ENCODE results near the gene GALNT17. TPM values are rescaled to one million over a fixed set of nuclear protein-coding genes. Genes with fewer than 3 reads are reported as not detected.
"Not testable (repeated sequence)": the region's sequence is repeated elsewhere in the genome, so short reads cannot be mapped to it uniquely, and the experiment has no call there.

Gene GALNT17
- total RNA-seq, 1 donor from 2014 or later = not detected

DNA sequence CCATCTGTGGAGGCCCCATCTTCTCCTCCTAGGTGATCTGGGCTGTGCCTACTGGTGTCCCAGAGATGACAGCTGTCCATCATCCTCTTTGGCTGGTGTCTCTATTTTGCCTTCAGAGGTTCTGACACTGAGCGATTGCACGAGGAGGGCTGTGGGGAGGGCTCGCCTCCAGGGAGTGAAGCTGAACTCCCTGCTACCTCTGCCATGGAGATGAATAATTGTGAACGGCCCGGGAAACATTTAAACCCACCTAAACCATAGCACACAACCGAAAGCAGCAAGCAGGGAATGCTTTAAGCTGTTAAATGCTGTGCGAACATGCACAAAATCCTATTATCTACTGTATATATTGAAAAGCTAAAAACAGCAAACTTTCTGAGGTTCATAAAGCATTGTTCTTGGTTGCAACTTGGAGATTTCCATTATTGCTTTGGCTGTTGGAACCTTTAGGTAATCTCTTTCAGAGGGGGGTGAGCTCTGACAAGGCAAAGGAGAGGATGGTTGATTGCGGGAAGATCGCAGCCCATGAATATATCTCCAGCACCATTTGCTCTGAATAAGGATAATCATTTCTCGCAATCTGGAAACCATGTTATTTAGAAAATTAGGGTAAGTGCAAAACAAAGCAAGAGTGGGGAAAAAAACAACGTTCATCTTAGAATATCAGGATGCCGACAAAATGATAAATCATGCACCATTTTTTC is 507.6 kb downstream of the GALNT17 start:
- H3K27me3 ChIP-seq (ENCODE audit: control insufficient read depth, insufficient read depth, low read length) = no peaks in the 10 kb centered on the region
- no peak for TF ChIP-seq CTCF (IDR thresholded peaks at IDR 0.05; ENCODE audit: insufficient read depth, low read length, severe bottlenecking)
- DNase-seq (ENCODE audit: low read depth) (no peak), FAIRE-seq (no peak)
- H3K36me3 ChIP-seq (ENCODE audit: control insufficient read depth, insufficient read depth, low read length) = no peaks in the 10 kb centered on the region
- no peak overlapping the region for H3K4me3 ChIP-seq (ENCODE audit: low read depth, low read length)

- H3K27me3 ChIP-seq (ENCODE audit: control insufficient read depth, insufficient read depth, low read length); FAIRE-seq; H3K36me3 ChIP-seq (ENCODE audit: control insufficient read depth, insufficient read depth, low read length); H3K4me3 ChIP-seq (ENCODE audit: low read depth, low read length); DNase-seq (ENCODE audit: low read depth): not testable (repeated sequence)
Measured at GRCh38 chr7:71643031-71643430, 511.1 kb downstream of the GALNT17 start.

GRCh38 chr7:71645836-71646235 is 513.9 kb downstream of the GALNT17 start:
- Histone ChIP-seq H3K4me3 (ENCODE audit: low read depth, low read length) (no peak overlapping the region), H3K36me3 (ENCODE audit: control insufficient read depth, insufficient read depth, low read length) (no peaks in the 10 kb centered on the region), H3K27me3 (ENCODE audit: control insufficient read depth, insufficient read depth, low read length) (no peaks in the 10 kb centered on the region)
- DNase-seq (ENCODE audit: low read depth) = no peak
- no peak for TF ChIP-seq CTCF (IDR thresholded peaks at IDR 0.05; ENCODE audit: insufficient read depth, low read length, severe bottlenecking)
- no peak for FAIRE-seq

GRCh38 chr7:71649812-71650211 is 517.9 kb downstream of the GALNT17 start:
- no peaks in the 10 kb centered on the region for H3K27me3 ChIP-seq (ENCODE audit: control insufficient read depth, insufficient read depth, low read length)
- no peaks in the 10 kb centered on the region for H3K36me3 ChIP-seq (ENCODE audit: control insufficient read depth, insufficient read depth, low read length)
- FAIRE-seq (no peak), DNase-seq (ENCODE audit: low read depth) (no peak)
- no peak for TF ChIP-seq CTCF (IDR thresholded peaks at IDR 0.05; ENCODE audit: insufficient read depth, low read length, severe bottlenecking)
- no peak overlapping the region for H3K4me3 ChIP-seq (ENCODE audit: low read depth, low read length)

GRCh38 chr7:71650653-71651337 is 518.9 kb downstream of the GALNT17 start:
- TF ChIP-seq CTCF (IDR thresholded peaks at IDR 0.05; ENCODE audit: insufficient read depth, low read length, severe bottlenecking) = no peak
- H3K36me3 ChIP-seq (ENCODE audit: control insufficient read depth, insufficient read depth, low read length) = no peaks in the 10 kb centered on the region
- H3K27me3 ChIP-seq (ENCODE audit: control insufficient read depth, insufficient read depth, low read length) = no peaks in the 10 kb centered on the region
- DNase-seq (ENCODE audit: low read depth) = no peak
- no peak for FAIRE-seq
- H3K4me3 ChIP-seq (ENCODE audit: low read depth, low read length) = no peak overlapping the region

GRCh38 chr7:71652510-71652909 is 520.6 kb downstream of the GALNT17 start:
- Histone ChIP-seq H3K27me3 (ENCODE audit: control insufficient read depth, insufficient read depth, low read length) (no peaks in the 10 kb centered on the region), H3K36me3 (ENCODE audit: control insufficient read depth, insufficient read depth, low read length) (no peaks in the 10 kb centered on the region), H3K4me3 (ENCODE audit: low read depth, low read length) (no peak overlapping the region)
- no peak for DNase-seq (ENCODE audit: low read depth)
- no peak for FAIRE-seq
- TF ChIP-seq CTCF (IDR thresholded peaks at IDR 0.05; ENCODE audit: insufficient read depth, low read length, severe bottlenecking) = no peak

Data from bronchial epithelial cell (primary cell).